Left lung (tissue), 10 donors: ENCODE results near the gene HOXD11. TPM values are rescaled to one million over a fixed set of nuclear protein-coding genes. Genes with fewer than 3 reads are reported as not detected.

Experiments
- ATAC-seq: fragments of 200-7000 bp; cut with Tn5 transposase; one replicate; pipeline ENCODE4 v1.9.1; 2020; ENCODE audit warnings: moderate library complexity
- DNase-seq, 4 donors: peaks; one replicate each; pipeline ENCODE4 v3.0.0-alpha.2; 2013 to 2020
- H3K27ac ChIP-seq, 2 donors: fragments of 200-600 bp; sonication (generic) in 1 of 2; one replicate each; pipeline versions ENCODE4 v1.5.0 to v1.8.0; 2020 to 2021
- H3K27me3 ChIP-seq, 2 donors: fragments of 200-600 bp; sonication (generic) in 1 of 2; one replicate each; pipeline versions ENCODE4 v1.5.0 to v1.8.0; 2020 to 2021
- H3K36me3 ChIP-seq, 2 donors: fragments of 200-600 bp; sonication (generic) in 1 of 2; one replicate each; pipeline versions ENCODE4 v1.5.0 to v1.8.0; 2020 to 2021
- H3K4me1 ChIP-seq, 2 donors: fragments of 200-600 bp; one replicate each; pipeline ENCODE4 v1.8.0; 2021
- H3K4me3 ChIP-seq, 2 donors: fragments of 200-600 bp; sonication (generic) in 1 of 2; one replicate each; pipeline versions ENCODE4 v1.5.0 to v1.8.0; 2020 to 2021; ENCODE audit warnings: mild to moderate bottlenecking in 1 of 2
- H3K9me3 ChIP-seq, 2 donors: fragments of 200-600 bp; sonication (generic) in 1 of 2; one replicate each; pipeline versions ENCODE4 v1.5.0 to v1.8.0; 2020 to 2021
- CTCF ChIP-seq, 2 donors: fragments of 200-600 bp; sonication (generic) in 1 of 2; IDR thresholded peaks; one replicate each; pipeline versions ENCODE4 v1.5.0 to v1.8.0; 2021; ENCODE audit warnings: antibody characterized with exemption in 2 of 2
- intact Hi-C, 2 donors: fragments of 100-400 bp; cut with DNase I; formaldehyde crosslinking; loops; one replicate each; pipeline versions ENCODE4 v1.11.2 to v1.14.2; 2022
- polyA plus RNA-seq, 6 donors: library from polyadenylated mRNA; unstranded; fragments of 120-200 nt; gene quantifications; one replicate each; pipeline ENCODE4 v1.2.1, GENCODE V29; 2013; ENCODE audit not compliant: insufficient read length in 6 of 6
- total RNA-seq, 2 donors: library from RNA; stranded (reverse); fragmentation: NEBNext Ultra II Directional; extraction: Animal tissue kit (Norgen Biotek cat#: 25700); gene quantifications; one replicate each; pipeline ENCODE4 v1.2.1, GENCODE V29; 2021
- donor health status: DM: no; HTN: yes; CAD: no.
- donor health status: DM: no; HTN: no; CAD: no.

The HOXD11 gene
- total and polyA plus RNA-seq, 8 donors = 0.21 to 0.51 (median 0.25) TPM; not detected in 5

GRCh38 chr2:176091329-176092258 lies 15.5 kb upstream of the HOXD11 start:
- TF ChIP-seq CTCF (IDR thresholded peaks at IDR 0.05) = no peak
- intact Hi-C loops = loop anchor here in 1 of 2 donors (10.0 kb wide), 1 partner anchor 407 kb away; no protein-coding TSS in a partner anchor
- H3K4me3 ChIP-seq = no peak overlapping the region
- no peaks in the 10 kb centered on the region for H3K9me3 ChIP-seq
- no peak overlapping the region for H3K27ac ChIP-seq
- no peaks in the 10 kb centered on the region for H3K36me3 ChIP-seq
- peaks cover 100% of the 10 kb centered on the region in 2 donors for H3K27me3 ChIP-seq
- no peak for ATAC-seq
- H3K4me1 ChIP-seq = peaks cover 0 to 24% of the 10 kb centered on the region in 2 donors
- DNase-seq = no peak

- intact Hi-C loops = loop anchor here in 1 of 2 donors (10.0 kb wide), 1 partner anchor 408 kb away; no protein-coding TSS in a partner anchor
- H3K4me3 ChIP-seq = no peak within 1 kb of the TSS
- no peak for TF ChIP-seq CTCF (IDR thresholded peaks at IDR 0.05)
- H3K9me3 ChIP-seq = no peaks in the 10 kb centered on the region
- H3K27me3 ChIP-seq = peaks cover 100% of the 10 kb centered on the region in 2 donors
- no peak for ATAC-seq
- DNase-seq = peak in 1 of 4 donors; percentile 78
- no peaks in the 10 kb centered on the region for H3K36me3 ChIP-seq
- peaks cover 3 to 33% of the 10 kb centered on the region in 2 donors for H3K4me1 ChIP-seq
- no peak within 1 kb of the TSS for H3K27ac ChIP-seq
Measured at GRCh38 chr2:176092270-176093144, 14.6 kb upstream of the HOXD11 start, which contains the start of gene HOXD13. TSS of gene HOXD13 (plus strand) at chr2:176092721. CDS start at chr2:176092891, 170 bp downstream.

GRCh38 chr2:176093145-176093897 lies 13.8 kb upstream of the HOXD11 start:
- DNase-seq (peak in 1 of 4 donors; percentile 75), ATAC-seq (no peak)
- Histone ChIP-seq H3K4me3 (no peak overlapping the region), H3K9me3 (no peaks in the 10 kb centered on the region), H3K27ac (no peak overlapping the region), H3K36me3 (no peaks in the 10 kb centered on the region), H3K4me1 (peaks cover 3 to 32% of the 10 kb centered on the region in 2 donors), H3K27me3 (peaks cover 99 to 100% of the 10 kb centered on the region in 2 donors)
- intact Hi-C loops = loop anchor here in 1 of 2 donors (10.0 kb wide), 1 partner anchor 409 kb away; no protein-coding TSS in a partner anchor
- no peak for TF ChIP-seq CTCF (IDR thresholded peaks at IDR 0.05)

GRCh38 chr2:176093898-176094249 lies 13.2 kb upstream of the HOXD11 start:
- DNase-seq (no peak), ATAC-seq (no peak)
- TF ChIP-seq CTCF (IDR thresholded peaks at IDR 0.05) = no peak
- Histone ChIP-seq H3K4me1 (peaks cover 3 to 30% of the 10 kb centered on the region in 2 donors), H3K9me3 (no peaks in the 10 kb centered on the region), H3K27ac (no peak overlapping the region), H3K36me3 (no peaks in the 10 kb centered on the region), H3K4me3 (no peak overlapping the region), H3K27me3 (peaks cover 99 to 100% of the 10 kb centered on the region in 2 donors)
- intact Hi-C loops = loop anchor here in 1 of 2 donors (10.0 kb wide), 1 partner anchor 409 kb away; no protein-coding TSS in a partner anchor
